ENCODE data around the gene INTS6.

Gene INTS6

GRCh38 chr13:51444922-51445321, 7.9 kb downstream of the INTS6 start:
- TF ChIP-seq, protein P1, sequence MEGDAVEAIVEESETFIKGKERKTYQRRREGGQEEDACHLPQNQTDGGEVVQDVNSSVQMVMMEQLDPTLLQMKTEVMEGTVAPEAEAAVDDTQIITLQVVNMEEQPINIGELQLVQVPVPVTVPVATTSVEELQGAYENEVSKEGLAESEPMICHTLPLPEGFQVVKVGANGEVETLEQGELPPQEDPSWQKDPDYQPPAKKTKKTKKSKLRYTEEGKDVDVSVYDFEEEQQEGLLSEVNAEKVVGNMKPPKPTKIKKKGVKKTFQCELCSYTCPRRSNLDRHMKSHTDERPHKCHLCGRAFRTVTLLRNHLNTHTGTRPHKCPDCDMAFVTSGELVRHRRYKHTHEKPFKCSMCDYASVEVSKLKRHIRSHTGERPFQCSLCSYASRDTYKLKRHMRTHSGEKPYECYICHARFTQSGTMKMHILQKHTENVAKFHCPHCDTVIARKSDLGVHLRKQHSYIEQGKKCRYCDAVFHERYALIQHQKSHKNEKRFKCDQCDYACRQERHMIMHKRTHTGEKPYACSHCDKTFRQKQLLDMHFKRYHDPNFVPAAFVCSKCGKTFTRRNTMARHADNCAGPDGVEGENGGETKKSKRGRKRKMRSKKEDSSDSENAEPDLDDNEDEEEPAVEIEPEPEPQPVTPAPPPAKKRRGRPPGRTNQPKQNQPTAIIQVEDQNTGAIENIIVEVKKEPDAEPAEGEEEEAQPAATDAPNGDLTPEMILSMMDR (IDR thresholded peaks at IDR 0.05), result peak; percentile 15
- no peaks in the 10 kb centered on the region for H3K36me3 ChIP-seq (ENCODE audit: control insufficient read depth, insufficient read depth, low read length)
- H3K27ac ChIP-seq, result no peak overlapping the region
- H3K79me2 ChIP-seq, result no peaks in the 10 kb centered on the region
- H3K4me3 ChIP-seq (ENCODE audit: low read depth, low read length), result no peak overlapping the region
- no peak overlapping the region for H2AFZ ChIP-seq
- H3K27me3 ChIP-seq (ENCODE audit: control insufficient read depth, insufficient read depth, low read length), result no peaks in the 10 kb centered on the region
- H3K9me3 ChIP-seq (ENCODE audit: control insufficient read depth, low read length), result no peaks in the 10 kb centered on the region
- H3K4me1 ChIP-seq, result no peaks in the 10 kb centered on the region
- no peak overlapping the region for H3K9ac ChIP-seq
- H3K4me2 ChIP-seq (ENCODE audit: low read length), result no peak overlapping the region

- no peak overlapping the region for H3K27ac ChIP-seq
- H3K4me2 ChIP-seq (ENCODE audit: low read length), result no peak overlapping the region
- H3K9me3 ChIP-seq (ENCODE audit: control insufficient read depth, low read length), result no peaks in the 10 kb centered on the region
- no peaks in the 10 kb centered on the region for H3K27me3 ChIP-seq (ENCODE audit: control insufficient read depth, insufficient read depth, low read length)
- H2AFZ ChIP-seq, result no peak overlapping the region
- H3K9ac ChIP-seq, result no peak overlapping the region
- H3K4me3 ChIP-seq (ENCODE audit: low read depth, low read length), result no peak overlapping the region
- H3K79me2 ChIP-seq, result no peaks in the 10 kb centered on the region
- TF ChIP-seq, protein P1 (IDR thresholded peaks at IDR 0.05), result no peak
- no peaks in the 10 kb centered on the region for H3K4me1 ChIP-seq
- no peaks in the 10 kb centered on the region for H3K36me3 ChIP-seq (ENCODE audit: control insufficient read depth, insufficient read depth, low read length)
Measured at GRCh38 chr13:51440381-51440780, 12.5 kb downstream of the INTS6 start.

DNA sequence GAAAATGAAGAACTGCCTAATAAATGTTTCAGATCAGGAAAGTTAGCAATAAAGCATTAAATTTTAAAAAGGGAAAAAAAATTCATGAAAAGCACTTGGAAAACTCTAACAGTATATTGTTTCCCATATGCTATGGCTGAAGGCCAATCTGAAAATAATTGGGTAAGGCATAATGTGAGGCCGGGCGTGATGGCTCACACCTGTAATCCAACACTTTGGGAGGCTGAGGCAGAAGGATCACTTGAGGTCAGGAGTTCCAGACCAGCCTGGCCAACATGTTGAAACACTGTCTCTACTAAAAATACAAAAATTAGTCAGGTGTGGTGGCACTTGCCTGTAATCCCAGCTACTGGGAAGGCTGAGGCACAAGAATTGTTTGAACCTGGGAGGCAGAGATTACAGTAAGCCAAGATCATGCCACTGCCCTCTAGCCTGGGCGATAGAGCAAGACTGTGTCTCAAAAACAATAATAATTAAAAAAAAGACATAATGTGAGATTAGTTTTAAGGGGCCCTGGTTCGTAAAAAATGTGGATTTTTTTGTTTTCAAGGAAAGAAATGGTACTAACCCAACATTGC, 15.2 kb downstream of the INTS6 start:
- Histone ChIP-seq H3K9ac (no peak overlapping the region), H3K4me1 (no peaks in the 10 kb centered on the region), H3K36me3 (ENCODE audit: control insufficient read depth, insufficient read depth, low read length) (no peaks in the 10 kb centered on the region), H3K79me2 (no peaks in the 10 kb centered on the region), H3K9me3 (ENCODE audit: control insufficient read depth, low read length) (no peaks in the 10 kb centered on the region), H2AFZ (no peak overlapping the region), H3K4me3 (ENCODE audit: low read depth, low read length) (no peak overlapping the region), H3K27me3 (ENCODE audit: control insufficient read depth, insufficient read depth, low read length) (no peaks in the 10 kb centered on the region), H3K4me2 (ENCODE audit: low read length) (no peak overlapping the region), H3K27ac (no peak overlapping the region)
- TF ChIP-seq, protein P1 (IDR thresholded peaks at IDR 0.05), result no peak

DNA sequence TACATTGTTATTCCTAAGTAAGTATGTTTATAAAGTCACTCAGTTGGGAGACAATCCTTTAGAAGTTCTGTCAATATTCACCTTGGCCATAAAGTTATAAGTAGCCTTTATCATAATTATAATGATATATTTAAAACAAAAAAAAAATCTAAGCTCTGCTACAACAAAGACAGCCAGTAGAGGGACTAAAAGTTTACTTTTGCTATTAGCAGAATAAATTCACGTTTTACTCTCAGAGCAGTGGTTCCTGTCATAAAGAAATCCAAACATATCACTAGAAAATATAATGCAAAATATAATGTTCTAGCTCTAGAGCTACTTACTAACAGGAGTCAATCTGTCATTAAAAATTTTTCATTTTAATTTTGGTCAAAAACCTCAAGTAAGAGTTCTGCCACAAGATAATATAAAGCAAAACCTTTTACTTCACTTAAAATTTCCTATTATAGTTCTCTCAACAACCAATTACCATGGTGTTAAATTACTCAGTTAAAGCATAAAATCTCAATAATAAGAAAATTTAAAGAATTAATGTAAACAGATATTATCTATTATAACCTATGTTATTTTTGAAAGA, 17.7 kb downstream of the INTS6 start:
- no peak overlapping the region for H3K27ac ChIP-seq
- no peak overlapping the region for H2AFZ ChIP-seq
- H3K27me3 ChIP-seq (ENCODE audit: control insufficient read depth, insufficient read depth, low read length), result no peaks in the 10 kb centered on the region

More for the DNA sequence above, 17.7 kb downstream of the INTS6 start:
- Histone ChIP-seq H3K36me3 (ENCODE audit: control insufficient read depth, insufficient read depth, low read length) (no peaks in the 10 kb centered on the region), H3K79me2 (no peaks in the 10 kb centered on the region), H3K9me3 (ENCODE audit: control insufficient read depth, low read length) (no peaks in the 10 kb centered on the region), H3K4me3 (ENCODE audit: low read depth, low read length) (no peak overlapping the region), H3K9ac (no peak overlapping the region), H3K4me2 (ENCODE audit: low read length) (no peak overlapping the region), H3K4me1 (no peaks in the 10 kb centered on the region)
- TF ChIP-seq, protein P1 (IDR thresholded peaks at IDR 0.05), result peak; percentile 43
